Suprapubic skin (tissue), 3 donors: Measurements from ENCODE around the gene SRPRB.

Experiments
- EP300 ChIP-seq: sonication (generic); formaldehyde crosslinking; IDR thresholded peaks from one replicate; pipeline ENCODE4 v1.6.1; 2017; ENCODE audit warnings: antibody characterized with exemption
- TF ChIP-seq, protein P1 (sequence below), 2 donors: fragments of 200-600 bp in 1 of 2; fragments of 450-650 bp in 1 of 2; sonication (generic) in 1 of 2; IDR thresholded peaks; one replicate each; pipeline ENCODE4 v1.5.1; 2016 to 2019; ENCODE audit warnings: antibody characterized with exemption in 2 of 2, mild to moderate bottlenecking in 1 of 2, moderate library complexity in 1 of 2

- TF ChIP-seq, protein P1, sequence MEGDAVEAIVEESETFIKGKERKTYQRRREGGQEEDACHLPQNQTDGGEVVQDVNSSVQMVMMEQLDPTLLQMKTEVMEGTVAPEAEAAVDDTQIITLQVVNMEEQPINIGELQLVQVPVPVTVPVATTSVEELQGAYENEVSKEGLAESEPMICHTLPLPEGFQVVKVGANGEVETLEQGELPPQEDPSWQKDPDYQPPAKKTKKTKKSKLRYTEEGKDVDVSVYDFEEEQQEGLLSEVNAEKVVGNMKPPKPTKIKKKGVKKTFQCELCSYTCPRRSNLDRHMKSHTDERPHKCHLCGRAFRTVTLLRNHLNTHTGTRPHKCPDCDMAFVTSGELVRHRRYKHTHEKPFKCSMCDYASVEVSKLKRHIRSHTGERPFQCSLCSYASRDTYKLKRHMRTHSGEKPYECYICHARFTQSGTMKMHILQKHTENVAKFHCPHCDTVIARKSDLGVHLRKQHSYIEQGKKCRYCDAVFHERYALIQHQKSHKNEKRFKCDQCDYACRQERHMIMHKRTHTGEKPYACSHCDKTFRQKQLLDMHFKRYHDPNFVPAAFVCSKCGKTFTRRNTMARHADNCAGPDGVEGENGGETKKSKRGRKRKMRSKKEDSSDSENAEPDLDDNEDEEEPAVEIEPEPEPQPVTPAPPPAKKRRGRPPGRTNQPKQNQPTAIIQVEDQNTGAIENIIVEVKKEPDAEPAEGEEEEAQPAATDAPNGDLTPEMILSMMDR (IDR thresholded peaks at IDR 0.05) = no peak
- TF ChIP-seq EP300 = no peak
Measured at GRCh38 chr3:133773732-133774131, 31.9 kb upstream of the SRPRB start.
